Measurements from ENCODE around the gene BPGM.

The BPGM gene

GRCh38 chr7:134724606-134725005 lies 78.0 kb downstream of the BPGM start:
- no peaks in the 10 kb centered on the region for H3K27me3 ChIP-seq (ENCODE audit: insufficient read depth, low read length, poor library complexity, severe bottlenecking)
- no peaks in the 10 kb centered on the region for H3K36me3 ChIP-seq (ENCODE audit: insufficient read depth, low read length)
- H3K4me1 ChIP-seq (ENCODE audit: insufficient read depth, low read length, poor library complexity, severe bottlenecking), result no peaks in the 10 kb centered on the region
- H3K4me3 ChIP-seq (ENCODE audit: low read length, poor library complexity, severe bottlenecking), result no peak overlapping the region
- no peaks in the 10 kb centered on the region for H4K20me1 ChIP-seq (ENCODE audit: insufficient read depth, low read length, poor library complexity, severe bottlenecking)
- H3K4me2 ChIP-seq (ENCODE audit: low read depth, low read length, poor library complexity, severe bottlenecking), result no peak overlapping the region
- H3K9me2 ChIP-seq (replicated peaks; ENCODE audit: low read depth, low read length), result no peaks in the 10 kb centered on the region
- H3K79me2 ChIP-seq (ENCODE audit: insufficient read depth, low read length), result no peaks in the 10 kb centered on the region
- peak; percentile 66 for TF ChIP-seq CTCF (conservative IDR thresholded peaks at IDR 0.05; ENCODE audit: low read length)
- no peak for TF ChIP-seq EZH2phosphoT487 (IDR thresholded peaks at IDR 0.05; ENCODE audit: borderline replicate concordance)
- H3F3A ChIP-seq (ENCODE audit: low read depth), result no peaks in the 10 kb centered on the region
- H3K9me3 ChIP-seq (ENCODE audit: insufficient read depth, low read depth, low read length), result no peaks in the 10 kb centered on the region
- H3K9ac ChIP-seq (ENCODE audit: low read depth, low read length, poor library complexity, severe bottlenecking), result no peak overlapping the region
- no peak overlapping the region; the same call in 1 of the 2 replicates for H2AFZ ChIP-seq (ENCODE audit: low read length)

GRCh38 chr7:134726581-134726980 lies 79.9 kb downstream of the BPGM start:
- no peaks in the 10 kb centered on the region for H3K36me3 ChIP-seq (ENCODE audit: insufficient read depth, low read length)
- no peaks in the 10 kb centered on the region for H4K20me1 ChIP-seq (ENCODE audit: insufficient read depth, low read length, poor library complexity, severe bottlenecking)
- no peaks in the 10 kb centered on the region for H3F3A ChIP-seq (ENCODE audit: low read depth)
- H3K79me2 ChIP-seq (ENCODE audit: insufficient read depth, low read length), result no peaks in the 10 kb centered on the region
- no peak overlapping the region for H3K4me3 ChIP-seq (ENCODE audit: low read length, poor library complexity, severe bottlenecking)
- no peak overlapping the region for H3K4me2 ChIP-seq (ENCODE audit: low read depth, low read length, poor library complexity, severe bottlenecking)
- H3K27me3 ChIP-seq (ENCODE audit: insufficient read depth, low read length, poor library complexity, severe bottlenecking), result no peaks in the 10 kb centered on the region
- H3K9me2 ChIP-seq (replicated peaks; ENCODE audit: low read depth, low read length), result no peaks in the 10 kb centered on the region
- H3K4me1 ChIP-seq (ENCODE audit: insufficient read depth, low read length, poor library complexity, severe bottlenecking), result no peaks in the 10 kb centered on the region
- H3K9me3 ChIP-seq (ENCODE audit: insufficient read depth, low read depth, low read length), result no peaks in the 10 kb centered on the region
- no peak overlapping the region for H3K9ac ChIP-seq (ENCODE audit: low read depth, low read length, poor library complexity, severe bottlenecking)
- TF ChIP-seq CTCF (conservative IDR thresholded peaks at IDR 0.05; ENCODE audit: low read length), result no peak
- TF ChIP-seq EZH2phosphoT487 (IDR thresholded peaks at IDR 0.05; ENCODE audit: borderline replicate concordance), result no peak
- no peak overlapping the region for H2AFZ ChIP-seq (ENCODE audit: low read length)

- Histone ChIP-seq H3K9me3 (ENCODE audit: insufficient read depth, low read depth, low read length) (no peaks in the 10 kb centered on the region), H3K4me2 (ENCODE audit: low read depth, low read length, poor library complexity, severe bottlenecking) (no peak overlapping the region), H3K9me2 (replicated peaks; ENCODE audit: low read depth, low read length) (no peaks in the 10 kb centered on the region), H4K20me1 (ENCODE audit: insufficient read depth, low read length, poor library complexity, severe bottlenecking) (no peaks in the 10 kb centered on the region), H3K4me1 (ENCODE audit: insufficient read depth, low read length, poor library complexity, severe bottlenecking) (no peaks in the 10 kb centered on the region), H3F3A (ENCODE audit: low read depth) (no peaks in the 10 kb centered on the region), H2AFZ (ENCODE audit: low read length) (no peak overlapping the region), H3K4me3 (ENCODE audit: low read length, poor library complexity, severe bottlenecking) (no peak overlapping the region), H3K27me3 (ENCODE audit: insufficient read depth, low read length, poor library complexity, severe bottlenecking) (no peaks in the 10 kb centered on the region), H3K36me3 (ENCODE audit: insufficient read depth, low read length) (no peaks in the 10 kb centered on the region), H3K9ac (ENCODE audit: low read depth, low read length, poor library complexity, severe bottlenecking) (no peak overlapping the region), H3K79me2 (ENCODE audit: insufficient read depth, low read length) (no peaks in the 10 kb centered on the region)
- TF ChIP-seq EZH2phosphoT487 (IDR thresholded peaks at IDR 0.05; ENCODE audit: borderline replicate concordance) (no peak), CTCF (conservative IDR thresholded peaks at IDR 0.05; ENCODE audit: low read length) (no peak)
Measured at GRCh38 chr7:134727711-134728110, 81.1 kb downstream of the BPGM start.

Data from Loucy (cell line).